ENCODE measurements around the gene RBM6.

The RBM6 gene

DNA sequence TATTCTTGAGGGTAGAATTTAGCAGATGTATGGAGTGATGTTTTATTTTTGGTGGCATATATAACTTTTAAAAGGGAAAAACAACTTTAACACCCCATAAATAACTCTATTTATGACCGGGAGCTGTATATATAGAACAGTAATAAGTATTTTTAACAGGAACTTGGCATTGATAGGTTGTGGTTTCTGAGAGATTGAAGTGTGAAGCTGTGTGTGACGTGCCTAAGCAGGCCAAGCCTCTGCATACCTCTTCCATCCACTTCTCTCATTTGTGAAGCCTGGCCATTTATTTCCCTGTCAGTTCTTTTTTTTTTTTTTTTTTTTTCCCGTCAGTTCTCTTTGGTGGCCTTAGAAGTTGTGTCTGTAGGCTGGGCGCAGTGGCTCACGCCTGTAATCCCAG is 171.8 kb downstream of the RBM6 start (continued):
- TF ChIP-seq, protein P1, sequence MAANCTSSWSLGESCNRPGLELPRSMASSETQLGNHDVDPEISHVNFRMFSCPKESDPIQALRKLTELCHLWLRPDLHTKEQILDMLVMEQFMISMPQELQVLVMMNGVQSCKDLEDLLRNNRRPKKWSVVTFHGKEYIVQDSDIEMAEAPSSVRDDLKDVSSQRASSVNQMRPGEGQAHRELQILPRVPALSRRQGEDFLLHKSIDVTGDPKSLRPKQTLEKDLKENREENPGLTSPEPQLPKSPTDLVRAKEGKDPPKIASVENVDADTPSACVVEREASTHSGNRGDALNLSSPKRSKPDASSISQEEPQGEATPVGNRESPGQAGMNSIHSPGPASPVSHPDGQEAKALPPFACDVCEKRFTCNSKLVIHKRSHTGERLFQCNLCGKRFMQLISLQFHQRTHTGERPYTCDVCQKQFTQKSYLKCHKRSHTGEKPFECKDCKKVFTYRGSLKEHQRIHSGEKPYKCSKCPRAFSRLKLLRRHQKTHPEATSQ (tag by site-specific recombination; IDR thresholded peaks at IDR 0.05) = no peak
- no peak for TF ChIP-seq HOXA7 (CRISPR knock-in tag; IDR thresholded peaks at IDR 0.05; ENCODE audit: borderline replicate concordance)

DNA sequence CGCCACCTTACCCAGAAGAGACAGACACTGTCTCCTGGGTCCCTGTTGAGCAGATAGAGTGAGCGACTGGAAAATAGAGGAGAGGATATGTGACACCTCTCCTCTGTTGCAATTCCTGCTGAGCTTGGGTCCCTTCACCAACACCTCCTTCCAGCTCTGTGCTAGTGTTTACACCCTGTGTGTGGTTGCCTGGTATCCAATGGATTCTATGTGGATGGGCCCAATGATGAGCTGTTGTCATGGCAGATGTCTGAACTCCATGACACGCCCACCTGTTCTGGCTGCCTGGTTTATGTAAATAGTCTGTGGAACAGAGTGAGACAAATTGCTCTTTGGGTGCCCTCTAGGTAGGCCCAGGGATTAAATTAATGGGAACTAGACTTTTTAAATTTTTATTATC is 172.5 kb downstream of the RBM6 start:
- POLR2A ChIA-PET = interaction anchor here (0.5 kb wide), 1 partner anchor 142 kb away, joined by 4 read pairs; no protein-coding TSS in a partner anchor
- Histone ChIP-seq H3K4me1 (ENCODE audit: control insufficient read depth, insufficient read depth, low read length) (no peaks in the 10 kb centered on the region), H3K4me3 (ENCODE audit: low read depth, low read length) (no peak overlapping the region), H3K36me3 (ENCODE audit: control insufficient read depth in 2 of 2, insufficient read depth in 1 of 2, low read length in 2 of 2) (peaks cover 59 to 98% of the 10 kb centered on the region in 2 experiments), H3K9me3 (ENCODE audit: control insufficient read depth, insufficient read depth, low read depth, low read length) (no peaks in the 10 kb centered on the region), H3K27ac (ENCODE audit: extremely low read depth, low read depth, low read length) (no peak overlapping the region)
- CTCF ChIA-PET = interaction anchor here (0.7 to 1.0 kb wide), 2 partner anchors 10 to 22 kb away, joined by 3 read pairs; no protein-coding TSS in a partner anchor
- peak; percentile 30; the same call in 1 of the 2 replicates for TF ChIP-seq KLF9 (tag by site-specific recombination; IDR thresholded peaks at IDR 0.05; ENCODE audit: low read depth)
- no peak for TF ChIP-seq ZNF670 (tag by site-specific recombination; IDR thresholded peaks at IDR 0.05; ENCODE audit: low read depth)
- TF ChIP-seq, protein P2, sequence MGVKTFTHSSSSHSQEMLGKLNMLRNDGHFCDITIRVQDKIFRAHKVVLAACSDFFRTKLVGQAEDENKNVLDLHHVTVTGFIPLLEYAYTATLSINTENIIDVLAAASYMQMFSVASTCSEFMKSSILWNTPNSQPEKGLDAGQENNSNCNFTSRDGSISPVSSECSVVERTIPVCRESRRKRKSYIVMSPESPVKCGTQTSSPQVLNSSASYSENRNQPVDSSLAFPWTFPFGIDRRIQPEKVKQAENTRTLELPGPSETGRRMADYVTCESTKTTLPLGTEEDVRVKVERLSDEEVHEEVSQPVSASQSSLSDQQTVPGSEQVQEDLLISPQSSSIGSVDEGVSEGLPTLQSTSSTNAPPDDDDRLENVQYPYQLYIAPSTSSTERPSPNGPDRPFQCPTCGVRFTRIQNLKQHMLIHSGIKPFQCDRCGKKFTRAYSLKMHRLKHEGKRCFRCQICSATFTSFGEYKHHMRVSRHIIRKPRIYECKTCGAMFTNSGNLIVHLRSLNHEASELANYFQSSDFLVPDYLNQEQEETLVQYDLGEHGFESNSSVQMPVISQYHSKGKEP (tag by site-specific recombination; IDR thresholded peaks at IDR 0.05) = no peak

DNA sequence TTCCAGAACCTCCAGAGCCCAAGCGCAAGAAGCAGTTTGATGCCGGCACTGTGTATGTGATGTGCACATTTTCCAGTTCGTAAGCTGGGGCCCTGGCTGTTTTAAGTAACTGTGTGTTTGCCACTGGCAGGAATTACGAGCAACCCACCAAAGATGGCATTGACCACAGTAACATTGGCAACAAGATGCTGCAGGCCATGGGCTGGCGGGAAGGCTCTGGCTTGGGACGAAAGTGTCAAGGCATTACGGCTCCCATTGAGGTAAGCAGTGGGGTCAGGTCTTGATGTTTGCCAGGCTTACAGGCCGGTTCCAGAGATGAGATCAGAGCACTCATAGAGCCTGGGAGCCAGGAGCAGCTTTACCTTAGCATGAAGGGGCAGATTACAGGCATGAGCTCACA is 177.2 kb downstream of the RBM6 start:
- H3K27ac ChIP-seq (ENCODE audit: extremely low read depth, low read depth, low read length) = no peak overlapping the region
- TF ChIP-seq, protein P3, sequence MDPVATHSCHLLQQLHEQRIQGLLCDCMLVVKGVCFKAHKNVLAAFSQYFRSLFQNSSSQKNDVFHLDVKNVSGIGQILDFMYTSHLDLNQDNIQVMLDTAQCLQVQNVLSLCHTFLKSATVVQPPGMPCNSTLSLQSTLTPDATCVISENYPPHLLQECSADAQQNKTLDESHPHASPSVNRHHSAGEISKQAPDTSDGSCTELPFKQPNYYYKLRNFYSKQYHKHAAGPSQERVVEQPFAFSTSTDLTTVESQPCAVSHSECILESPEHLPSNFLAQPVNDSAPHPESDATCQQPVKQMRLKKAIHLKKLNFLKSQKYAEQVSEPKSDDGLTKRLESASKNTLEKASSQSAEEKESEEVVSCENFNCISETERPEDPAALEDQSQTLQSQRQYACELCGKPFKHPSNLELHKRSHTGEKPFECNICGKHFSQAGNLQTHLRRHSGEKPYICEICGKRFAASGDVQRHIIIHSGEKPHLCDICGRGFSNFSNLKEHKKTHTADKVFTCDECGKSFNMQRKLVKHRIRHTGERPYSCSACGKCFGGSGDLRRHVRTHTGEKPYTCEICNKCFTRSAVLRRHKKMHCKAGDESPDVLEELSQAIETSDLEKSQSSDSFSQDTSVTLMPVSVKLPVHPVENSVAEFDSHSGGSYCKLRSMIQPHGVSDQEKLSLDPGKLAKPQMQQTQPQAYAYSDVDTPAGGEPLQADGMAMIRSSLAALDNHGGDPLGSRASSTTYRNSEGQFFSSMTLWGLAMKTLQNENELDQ (tag by site-specific recombination; IDR thresholded peaks at IDR 0.05; ENCODE audit: low read depth) = no peak
- 0 out of 2 replicates have a peak, but pooled peaks have one; percentile 65 for TF ChIP-seq ZNF600 (tag by site-specific recombination; IDR thresholded peaks at IDR 0.05)
- no peak for TF ChIP-seq ZNF747 (tag by site-specific recombination; IDR thresholded peaks at IDR 0.05)
- no peak for TF ChIP-seq ZNF248 (tag by site-specific recombination; IDR thresholded peaks at IDR 0.05)
- no peak for TF ChIP-seq ZNF19 (tag by site-specific recombination; IDR thresholded peaks at IDR 0.05; ENCODE audit: low read depth)
- CTCF ChIA-PET = interaction anchor here (0.9 to 1.2 kb wide), 2 partner anchors 72 to 75 kb away, joined by 4 read pairs; no protein-coding TSS in a partner anchor
- POLR2A ChIA-PET = no interaction called here
- H3K4me3 ChIP-seq (ENCODE audit: low read depth, low read length) = no peak overlapping the region
- H3K4me1 ChIP-seq (ENCODE audit: control insufficient read depth, insufficient read depth, low read length) = no peaks in the 10 kb centered on the region
- H3K36me3 ChIP-seq (ENCODE audit: control insufficient read depth in 2 of 2, insufficient read depth in 1 of 2, low read length in 2 of 2) = peaks cover 23 to 96% of the 10 kb centered on the region in 2 experiments; a peak in 2 of 3 replicates
- H3K9me3 ChIP-seq (ENCODE audit: control insufficient read depth, insufficient read depth, low read depth, low read length) = no peaks in the 10 kb centered on the region

DNA sequence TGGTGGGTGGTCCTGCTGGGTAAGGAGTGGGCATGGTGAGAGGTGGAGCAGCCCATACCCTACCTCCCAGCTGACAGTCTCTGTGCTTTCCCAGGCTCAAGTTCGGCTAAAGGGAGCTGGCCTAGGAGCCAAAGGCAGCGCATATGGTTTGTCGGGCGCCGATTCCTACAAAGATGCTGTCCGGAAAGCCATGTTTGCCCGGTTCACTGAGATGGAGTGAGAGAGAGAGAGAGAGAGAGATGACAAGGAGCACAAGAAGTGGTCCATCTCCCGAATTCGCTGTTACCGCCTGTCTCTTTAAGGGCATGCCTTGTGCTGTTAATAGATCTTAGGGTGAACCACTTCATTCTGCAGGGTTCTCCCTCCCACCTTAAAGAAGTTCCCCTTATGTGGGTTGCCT is 178.3 kb downstream of the RBM6 start:
- POLR2A ChIA-PET = no interaction called here
- TF ChIP-seq, protein P4, sequence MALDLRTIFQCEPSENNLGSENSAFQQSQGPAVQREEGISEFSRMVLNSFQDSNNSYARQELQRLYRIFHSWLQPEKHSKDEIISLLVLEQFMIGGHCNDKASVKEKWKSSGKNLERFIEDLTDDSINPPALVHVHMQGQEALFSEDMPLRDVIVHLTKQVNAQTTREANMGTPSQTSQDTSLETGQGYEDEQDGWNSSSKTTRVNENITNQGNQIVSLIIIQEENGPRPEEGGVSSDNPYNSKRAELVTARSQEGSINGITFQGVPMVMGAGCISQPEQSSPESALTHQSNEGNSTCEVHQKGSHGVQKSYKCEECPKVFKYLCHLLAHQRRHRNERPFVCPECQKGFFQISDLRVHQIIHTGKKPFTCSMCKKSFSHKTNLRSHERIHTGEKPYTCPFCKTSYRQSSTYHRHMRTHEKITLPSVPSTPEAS (tag by site-specific recombination; IDR thresholded peaks at IDR 0.05) = no peak
- TF ChIP-seq ZNF701 (tag by site-specific recombination; IDR thresholded peaks at IDR 0.05) = no peak
- no peak for TF ChIP-seq KLF7 (tag by site-specific recombination; IDR thresholded peaks at IDR 0.05; ENCODE audit: borderline replicate concordance)
- TF ChIP-seq ZNF354C (tag by site-specific recombination; IDR thresholded peaks at IDR 0.05; ENCODE audit: borderline replicate concordance, low read depth) = no peak
- TF ChIP-seq ZNF132 (tag by site-specific recombination; IDR thresholded peaks at IDR 0.05; ENCODE audit: borderline replicate concordance) = no peak
- TF ChIP-seq ZNF24 (tag by site-specific recombination; IDR thresholded peaks at IDR 0.05) = no peak
- Histone ChIP-seq H3K9me3 (ENCODE audit: control insufficient read depth, insufficient read depth, low read depth, low read length) (no peaks in the 10 kb centered on the region), H3K4me1 (ENCODE audit: control insufficient read depth, insufficient read depth, low read length) (no peaks in the 10 kb centered on the region), H3K36me3 (ENCODE audit: control insufficient read depth in 2 of 2, insufficient read depth in 1 of 2, low read length in 2 of 2) (peaks cover 14 to 87% of the 10 kb centered on the region in 2 experiments; a peak in 2 of 3 replicates), H3K27ac (ENCODE audit: extremely low read depth, low read depth, low read length) (no peak overlapping the region), H3K4me3 (ENCODE audit: low read depth, low read length) (no peak overlapping the region)
- CTCF ChIA-PET = interaction anchor here (0.9 kb wide), 1 partner anchor 71 kb away, joined by 4 read pairs; no protein-coding TSS in a partner anchor

All from HEK293 (cell line).